ENCODE measurements around the gene IQCH.
"Not testable (repeated sequence)": the region's sequence is repeated elsewhere in the genome, so short reads cannot be mapped to it uniquely, and the experiment has no call there.

Gene IQCH

DNA sequence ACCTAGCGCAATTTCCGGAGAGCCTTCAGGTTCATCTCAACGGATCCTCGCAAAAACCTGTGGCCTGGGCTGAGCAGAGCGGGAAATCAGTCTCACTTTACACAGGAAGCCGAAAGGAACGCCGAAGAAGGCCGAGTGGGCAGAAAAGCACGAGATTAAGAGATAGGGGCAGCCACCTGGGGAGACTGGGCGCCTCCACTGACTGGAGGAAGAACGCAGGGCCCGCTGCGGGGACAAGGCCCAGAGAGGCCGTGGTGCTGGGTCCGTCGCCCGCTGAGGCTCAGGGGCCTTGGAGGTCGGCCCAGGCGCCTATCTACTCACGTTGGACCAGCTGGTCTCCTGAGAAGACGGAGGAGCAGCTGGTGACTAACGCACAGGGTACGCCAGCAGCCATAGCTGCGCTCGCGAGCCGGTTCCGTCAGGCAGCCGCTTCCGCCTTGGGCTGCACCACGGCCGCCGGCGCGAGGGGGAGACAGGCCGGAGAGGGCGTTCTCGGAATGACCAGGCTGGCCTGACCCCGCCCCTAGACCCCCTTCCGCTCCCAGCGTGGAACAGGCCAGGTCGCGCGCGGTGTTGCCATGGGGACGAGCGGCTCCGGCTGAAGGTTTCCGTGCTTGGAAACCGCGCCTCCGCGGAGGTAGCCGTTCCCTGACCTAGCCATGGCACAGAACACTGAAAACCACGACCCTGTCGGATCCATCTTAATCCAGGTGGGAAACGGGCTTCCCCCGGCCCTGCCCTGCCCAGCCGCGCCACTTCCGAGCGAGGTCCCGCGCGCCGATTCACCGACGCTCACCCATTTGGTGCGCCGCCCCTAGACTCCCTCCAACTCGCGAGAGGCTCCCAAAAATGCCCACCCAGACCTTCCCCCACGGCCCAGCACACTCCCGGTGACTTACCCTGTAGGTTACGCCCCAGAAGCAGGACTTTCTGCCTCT lies at the start of gene IQCH, which contains the start of gene AAGAB:
Gene IQCH, plus strand, starts transcription at position 549 of the 938 bp plus-strand sequence. Its CDS starts 111 bp downstream, at position 660.
Gene AAGAB, minus strand, starts transcription at position 424 of the 938 bp plus-strand sequence. Its CDS starts 30 bp downstream, at position 394.
- peak; percentile 97 for DNase-seq

DNA sequence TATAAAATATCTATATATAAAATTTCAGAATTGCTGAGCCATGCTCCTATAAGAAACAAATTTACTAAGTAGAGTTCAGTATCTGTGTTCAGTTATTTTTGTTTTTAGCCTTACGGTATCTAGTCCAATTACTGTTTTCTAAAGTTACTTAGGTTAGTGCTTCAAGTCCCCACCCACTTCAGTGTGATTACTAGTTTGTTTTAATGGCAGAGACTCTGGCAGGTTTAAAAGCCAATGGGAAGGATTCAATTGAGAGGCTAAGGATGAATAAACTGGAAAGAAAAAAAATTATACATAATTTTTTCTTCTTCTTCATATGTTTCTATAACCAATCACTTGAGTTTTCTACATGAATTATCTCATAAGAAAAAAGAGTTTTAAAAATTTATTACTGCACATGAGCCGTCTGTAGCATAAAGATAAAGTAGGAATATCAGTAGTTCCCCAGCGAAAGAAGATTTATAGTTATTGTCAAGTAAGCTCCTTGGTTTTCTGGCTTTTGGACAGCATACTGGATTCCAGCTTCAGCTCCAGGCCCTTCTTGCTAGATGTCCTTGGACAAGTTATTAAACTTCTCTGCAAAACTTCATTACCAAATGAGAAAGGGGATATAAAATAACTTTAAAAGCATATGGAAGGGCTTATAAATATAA lies 46.9 kb upstream of the IQCH start:
- DNase-seq, result peak; percentile 23

DNA sequence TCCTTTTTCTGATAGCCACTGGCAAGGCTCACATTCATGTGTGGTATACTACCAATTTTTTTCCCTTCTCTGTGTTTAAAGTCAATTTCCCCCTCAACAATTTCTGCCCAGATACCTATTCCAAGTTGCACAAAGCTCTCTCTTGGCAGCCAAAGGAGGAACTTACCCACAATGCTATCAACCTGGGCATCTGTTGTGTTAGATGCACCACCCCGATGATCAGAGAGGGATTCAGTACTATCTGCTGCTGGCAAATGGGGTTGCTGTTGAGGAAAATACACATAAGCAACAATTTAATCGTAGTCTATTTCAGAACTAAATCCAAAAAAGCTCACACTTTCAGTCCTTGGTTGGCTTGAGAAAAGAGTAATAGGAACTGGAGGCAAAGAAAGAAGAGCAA lies 46.2 kb upstream of the IQCH start:
- DNase-seq, result peak; percentile 34

DNA sequence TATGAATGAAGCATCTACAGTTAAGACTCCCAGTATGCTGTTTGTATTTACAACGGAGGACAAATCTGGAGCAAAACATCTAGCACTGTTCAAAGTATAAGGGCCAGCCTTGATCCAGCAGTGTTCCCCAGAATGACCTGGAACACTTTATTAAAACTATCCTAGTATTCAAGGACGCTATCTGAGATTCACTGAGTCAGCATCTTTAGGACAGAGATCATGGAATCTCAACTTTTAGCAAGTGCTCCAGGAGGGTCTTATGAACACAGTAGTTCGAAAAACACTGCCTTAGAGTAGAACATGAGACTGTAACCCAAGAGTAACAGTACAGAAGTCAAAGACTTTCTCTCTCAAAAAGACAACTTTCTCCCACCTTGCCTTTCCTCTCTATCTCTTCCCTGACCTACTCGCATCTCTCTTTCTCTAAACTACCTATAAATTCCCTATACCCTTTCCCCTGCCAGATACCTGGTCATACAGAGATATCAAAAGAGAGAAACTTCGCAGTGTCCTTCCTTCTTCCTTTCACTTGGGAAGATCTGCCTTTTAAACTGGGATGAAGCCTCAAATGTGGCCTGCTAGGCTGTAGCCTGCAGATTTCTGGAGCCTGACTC lies 43.9 kb upstream of the IQCH start:
- DNase-seq, result no peak

DNA sequence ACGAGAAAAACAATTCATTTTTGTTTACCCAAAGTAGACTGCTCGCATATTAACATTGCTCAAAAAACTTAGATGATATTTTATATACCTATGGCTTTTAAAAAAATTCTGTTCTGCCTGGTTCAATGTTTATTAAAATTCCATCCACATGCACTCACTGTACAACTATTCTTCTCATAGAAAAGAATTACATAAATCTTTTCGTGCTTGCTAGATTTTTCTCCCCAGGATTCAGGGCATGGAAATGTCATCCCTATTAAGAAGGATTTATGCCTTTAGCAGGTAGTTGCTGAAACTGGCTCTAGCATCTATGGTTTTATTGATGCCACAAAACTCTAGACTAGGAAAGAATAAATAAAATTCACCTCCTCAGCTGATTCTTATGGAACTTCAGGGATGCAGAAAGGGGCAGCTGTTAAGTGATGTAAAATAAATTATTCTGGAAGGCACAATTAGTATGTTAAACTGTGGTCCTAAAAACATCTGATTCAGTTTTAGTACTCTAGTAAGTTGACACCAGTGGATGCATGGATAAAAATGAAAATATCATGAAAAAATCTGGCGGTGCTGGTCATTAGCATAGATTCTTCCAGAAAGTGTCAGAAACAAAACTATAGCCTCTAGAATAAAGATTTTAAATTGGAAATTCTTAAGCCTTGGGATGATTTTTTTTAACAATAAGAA lies 41.8 kb upstream of the IQCH start:
- no peak for DNase-seq

DNA sequence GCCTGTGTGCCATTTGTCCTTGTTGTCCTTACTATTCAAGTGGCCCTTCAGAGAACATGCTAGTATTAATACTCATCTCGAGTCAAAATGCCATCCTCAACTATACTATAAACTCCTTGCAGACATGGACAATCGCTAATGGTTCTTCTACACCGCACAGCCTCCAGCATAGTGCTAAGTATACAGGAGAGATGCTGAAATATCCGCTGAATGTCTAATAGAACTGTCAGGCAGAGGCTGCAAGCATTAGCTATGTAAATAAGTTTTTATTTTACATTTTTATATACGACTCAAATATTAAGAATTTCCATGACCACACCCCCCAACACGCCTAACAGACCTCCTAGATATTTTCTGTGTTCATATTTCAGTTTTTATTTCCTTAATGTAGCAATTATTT lies 39.5 kb upstream of the IQCH start:
- no peak for DNase-seq

DNA sequence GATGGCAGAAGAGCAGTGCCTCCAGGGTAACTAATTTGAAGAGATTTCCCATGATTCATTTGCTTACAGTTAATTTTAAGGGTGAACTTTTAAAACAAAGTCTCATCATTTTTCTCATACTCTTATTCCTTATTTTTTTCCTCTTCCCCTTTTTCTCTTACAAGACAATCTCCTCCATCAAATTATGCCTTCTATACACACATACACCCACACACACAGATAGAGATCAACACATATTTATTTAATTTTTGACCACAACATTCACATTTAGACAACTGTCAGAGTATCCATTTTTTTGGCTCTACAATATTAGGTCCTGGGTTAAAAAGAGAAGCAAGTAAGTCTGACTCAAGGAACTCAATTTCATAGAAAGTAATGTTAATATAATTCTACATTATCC lies 37.7 kb upstream of the IQCH start:
- peak; percentile 15 for DNase-seq

DNA sequence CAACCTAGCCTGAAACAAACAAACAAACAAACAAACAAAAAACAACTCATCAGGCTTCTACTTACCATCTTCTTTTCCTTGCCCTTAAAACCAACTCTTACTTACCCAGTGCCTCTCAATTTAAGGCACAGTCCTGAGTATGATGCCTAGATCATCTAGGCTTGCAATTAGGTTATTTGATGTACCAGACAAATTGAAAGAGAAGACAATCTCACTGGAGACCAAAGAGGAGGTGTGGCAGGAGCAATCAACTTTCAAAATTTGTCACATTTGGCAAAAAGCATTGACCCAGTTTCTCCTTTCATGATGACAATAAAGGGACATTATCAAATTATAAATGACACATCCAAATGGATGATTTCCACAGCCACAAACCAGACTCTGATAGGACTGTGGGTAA lies 36.2 kb upstream of the IQCH start:
- DNase-seq, result no peak

DNA sequence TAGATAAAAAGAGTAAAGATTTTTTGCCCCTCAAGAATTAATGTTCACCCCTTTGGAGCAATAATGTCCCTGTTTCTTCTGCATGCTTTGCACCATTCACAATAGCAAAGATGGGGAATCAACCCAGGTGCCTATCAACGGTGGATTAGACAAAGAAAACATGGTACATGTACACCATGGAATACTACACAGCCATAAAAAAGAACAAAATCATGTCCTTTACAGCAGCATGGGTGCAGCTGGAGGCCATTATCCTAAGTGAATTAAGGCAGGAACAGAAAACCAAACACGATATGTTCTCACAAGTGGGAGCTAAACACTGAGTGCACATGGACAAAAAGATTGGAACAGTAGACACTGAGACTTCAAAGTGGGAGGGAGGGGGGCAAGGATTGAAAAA lies 35.3 kb upstream of the IQCH start:
- DNase-seq, result no peak

DNA sequence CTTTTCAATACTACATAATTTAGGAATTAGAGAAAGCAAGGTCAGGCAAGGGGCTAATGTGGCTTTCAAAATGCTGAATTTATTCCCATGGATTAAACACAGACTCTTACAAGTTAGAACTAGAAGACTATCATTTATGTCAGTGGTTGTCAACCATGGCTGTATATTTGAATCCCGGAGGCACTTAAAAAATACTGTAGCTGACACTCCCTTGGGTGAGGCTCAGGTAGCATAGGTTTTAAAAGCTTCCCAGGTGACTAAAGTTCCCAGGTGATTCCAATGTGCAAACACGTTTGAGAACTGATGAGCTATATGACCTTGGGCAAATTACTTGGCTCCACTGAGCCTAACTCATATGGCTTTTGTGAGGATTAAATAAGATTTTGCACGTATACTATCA lies 29.7 kb upstream of the IQCH start:
- no peak for DNase-seq

DNA sequence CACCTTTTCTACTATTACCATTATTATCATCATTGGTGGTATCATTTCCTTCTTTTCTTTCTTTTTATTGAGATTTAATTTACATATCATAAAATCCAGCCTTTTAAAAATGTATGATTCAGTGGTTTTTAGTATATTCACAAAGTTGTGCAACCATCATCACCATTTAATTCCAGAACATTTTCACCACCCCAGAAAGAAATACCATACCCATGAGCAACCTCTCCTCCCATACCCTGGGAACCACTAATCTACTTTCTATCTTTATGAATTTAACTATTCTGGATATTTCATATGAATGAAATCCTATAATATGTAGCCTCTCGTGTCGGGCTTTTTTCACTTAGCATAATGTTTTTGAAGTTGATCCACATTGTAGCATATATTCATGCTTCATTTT lies 29.2 kb upstream of the IQCH start:
- DNase-seq, result no peak

DNA sequence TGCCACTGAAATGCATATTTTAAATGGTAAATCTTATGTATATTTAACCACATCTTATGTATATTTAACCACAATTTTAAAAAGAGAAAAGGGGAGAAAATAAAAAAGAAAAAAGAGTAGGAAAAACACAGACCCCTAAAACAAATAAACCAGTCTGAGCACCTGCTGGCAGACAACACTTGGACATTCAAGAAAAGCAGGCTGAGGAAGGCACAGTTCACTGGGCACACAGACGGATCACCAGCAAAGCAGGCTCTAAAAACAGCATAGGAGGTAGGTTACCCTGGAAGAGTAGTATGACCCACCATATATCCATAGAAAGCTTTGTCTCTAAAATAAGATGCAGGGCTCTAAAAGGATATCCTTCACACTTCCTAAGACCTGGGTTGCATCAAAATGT lies 27.2 kb upstream of the IQCH start:
- DNase-seq, result no peak

DNA sequence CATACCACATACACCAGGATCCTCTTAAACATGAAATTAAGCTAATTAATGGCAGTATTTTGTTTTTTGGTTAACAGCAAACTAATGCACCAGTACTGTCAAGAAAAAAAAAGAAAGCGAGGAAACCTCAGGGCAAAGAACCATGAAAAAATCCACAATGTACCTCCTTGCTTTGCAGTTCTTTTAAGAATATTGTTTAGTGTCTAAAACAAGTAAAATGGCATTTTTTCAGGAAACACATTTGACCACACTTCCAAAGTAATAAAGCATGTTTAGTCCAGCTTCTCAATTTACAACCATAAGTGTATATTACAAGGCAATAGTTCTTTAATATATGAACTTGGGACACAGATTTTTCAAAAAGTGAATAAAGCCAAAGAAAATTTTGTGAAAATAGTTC lies 26.7 kb upstream of the IQCH start:
- DNase-seq, result no peak

DNA sequence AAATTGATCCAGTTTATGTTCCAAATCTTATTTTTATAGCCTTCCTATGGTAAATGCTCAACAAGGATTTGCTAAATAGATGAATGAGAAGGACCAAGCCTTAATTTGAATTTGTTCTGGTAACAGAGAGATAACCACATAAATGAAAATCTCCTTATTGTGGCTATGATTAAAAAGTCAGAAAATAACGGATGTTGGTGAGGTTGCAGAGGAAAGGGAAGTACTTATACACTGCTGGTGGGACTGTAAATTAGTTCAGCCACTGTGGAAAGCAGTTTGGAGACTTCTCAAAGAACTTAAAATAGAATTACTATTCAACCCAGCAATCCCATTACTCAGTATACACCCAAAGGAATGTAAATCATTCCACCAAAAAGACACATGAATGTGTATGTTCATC lies 26.3 kb upstream of the IQCH start:
- DNase-seq, result peak; percentile 13

DNA sequence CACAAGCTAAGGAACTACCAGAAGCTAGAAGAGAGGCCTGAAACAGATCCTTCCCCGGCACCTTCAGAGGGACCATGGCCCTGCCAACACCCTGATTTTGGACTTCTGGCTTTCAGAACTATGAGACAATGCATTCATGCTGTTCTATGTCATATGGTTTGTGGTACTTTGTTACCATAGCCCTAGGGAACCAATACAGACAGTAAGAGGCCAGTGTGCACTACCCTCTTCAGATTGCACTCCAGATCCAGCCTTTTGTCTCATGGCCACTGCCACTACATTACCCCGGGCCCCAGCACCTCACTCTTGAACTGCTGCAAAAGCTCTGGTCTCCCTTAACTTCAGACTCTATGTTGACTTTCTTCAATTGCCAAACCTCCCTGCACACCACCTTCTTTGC lies 24.1 kb upstream of the IQCH start:
- no peak for DNase-seq

DNA sequence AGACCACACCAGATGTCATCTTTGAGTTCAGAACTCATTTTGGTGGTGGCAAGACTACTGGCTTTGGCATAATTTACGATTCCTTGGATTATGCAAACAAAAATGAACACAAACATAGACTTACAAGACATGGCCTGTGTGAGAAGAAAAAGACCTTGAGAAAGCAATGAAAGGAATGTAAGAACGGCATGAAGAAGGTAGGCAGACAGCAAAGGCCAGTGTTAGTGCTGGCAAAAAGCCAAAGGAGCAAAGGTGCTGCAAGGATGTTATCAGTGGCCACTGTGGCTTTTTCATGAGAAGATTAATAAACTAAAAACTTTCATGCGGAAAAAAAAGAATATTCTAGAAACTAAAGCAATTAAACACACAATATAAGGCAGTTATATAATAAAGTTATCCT lies 22.0 kb upstream of the IQCH start:
- no peak for DNase-seq

DNA sequence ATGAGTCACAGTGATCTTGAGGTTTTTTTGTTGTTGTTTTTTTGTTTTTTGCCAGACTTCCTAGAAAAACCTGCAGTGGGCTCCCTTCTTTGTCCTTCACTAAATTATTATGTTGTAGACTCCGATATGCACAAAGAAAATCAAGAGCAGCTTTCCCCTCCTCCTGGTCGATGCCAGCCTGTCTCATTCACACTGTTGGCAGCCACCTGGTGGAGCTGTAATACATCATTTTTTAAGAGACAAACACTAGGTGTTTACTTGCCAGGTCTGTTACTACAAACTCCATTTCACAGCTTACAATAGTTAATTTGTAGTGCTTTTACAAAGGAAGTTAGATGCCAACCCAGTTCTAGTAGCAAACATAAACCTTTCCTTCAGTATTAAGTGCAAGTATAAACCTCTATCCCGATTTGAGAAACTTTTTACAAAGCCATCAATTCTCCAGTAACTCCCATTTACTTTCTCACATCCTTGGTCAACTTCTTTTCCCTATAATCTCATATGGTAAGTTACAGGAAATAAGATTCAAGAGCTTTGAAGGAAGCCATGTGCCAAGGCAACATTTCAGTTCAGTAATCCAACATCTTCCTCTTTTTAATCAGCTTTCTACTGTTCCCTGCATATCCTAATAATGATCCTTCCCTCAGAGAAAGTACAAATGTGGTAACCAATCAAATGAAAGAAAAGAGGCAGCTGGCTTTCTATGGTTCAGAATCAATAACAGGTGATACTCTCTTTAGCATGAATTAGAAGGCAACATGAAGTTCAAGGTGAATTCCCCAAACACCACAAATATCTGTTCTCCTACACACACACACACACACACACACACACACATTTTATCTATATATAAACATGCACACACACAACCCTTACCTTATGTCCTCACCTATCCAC lies 14.1 kb upstream of the IQCH start:
- DNase-seq, result peak; percentile 47

DNA sequence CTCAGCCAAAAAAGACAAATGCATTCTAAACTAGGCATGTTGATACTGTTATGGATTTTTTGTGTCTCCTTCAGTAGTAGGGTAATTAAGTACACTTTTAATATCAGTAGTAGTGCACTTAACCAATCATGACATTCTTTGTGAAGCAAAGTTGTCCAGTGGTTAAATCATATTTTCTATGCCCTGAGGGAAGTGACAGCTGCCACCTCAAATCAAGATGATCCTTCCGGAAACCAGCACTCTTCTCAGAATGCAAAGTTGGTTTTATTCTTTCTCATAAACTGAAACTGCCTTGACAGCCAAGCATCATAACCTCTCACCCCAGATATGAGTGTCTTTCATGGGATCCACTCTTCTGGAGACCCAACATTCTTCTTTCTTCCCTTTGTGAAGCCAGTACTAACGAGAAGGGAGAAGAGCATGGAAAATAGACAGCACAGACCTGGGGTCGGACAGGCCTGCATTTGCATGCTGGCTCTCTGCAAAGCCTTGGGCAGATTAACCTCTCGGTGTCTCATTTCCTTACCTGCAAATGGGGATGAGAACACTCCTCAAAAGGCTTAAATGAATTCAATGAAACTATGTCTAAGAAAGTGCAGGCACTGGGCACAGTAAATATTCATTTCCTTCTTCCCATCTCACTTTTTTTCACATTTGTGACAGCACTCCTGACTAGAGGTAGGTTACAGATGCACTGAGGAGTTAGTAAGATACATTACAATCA lies 13.3 kb upstream of the IQCH start:
- DNase-seq, result peak; percentile 25

DNA sequence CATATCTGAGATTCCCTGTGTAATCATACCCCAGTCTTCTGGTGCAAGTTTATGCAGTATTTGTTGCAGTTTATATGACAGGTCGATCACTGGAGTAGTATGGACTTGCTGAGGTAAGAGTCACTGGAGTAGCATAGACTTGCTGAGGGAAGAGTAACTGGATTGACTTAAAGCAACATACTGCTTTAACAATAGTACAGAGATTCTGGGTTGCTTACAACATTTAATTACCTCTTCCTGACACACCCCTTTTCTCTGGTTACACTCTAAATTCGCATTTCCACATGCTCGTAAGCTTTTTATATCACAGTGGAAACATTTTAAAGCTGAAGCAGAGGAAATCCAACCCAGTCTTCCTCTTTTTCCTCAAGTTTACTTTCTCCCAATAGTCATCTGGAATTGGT lies 11.9 kb upstream of the IQCH start:
- DNase-seq, result no peak

DNA sequence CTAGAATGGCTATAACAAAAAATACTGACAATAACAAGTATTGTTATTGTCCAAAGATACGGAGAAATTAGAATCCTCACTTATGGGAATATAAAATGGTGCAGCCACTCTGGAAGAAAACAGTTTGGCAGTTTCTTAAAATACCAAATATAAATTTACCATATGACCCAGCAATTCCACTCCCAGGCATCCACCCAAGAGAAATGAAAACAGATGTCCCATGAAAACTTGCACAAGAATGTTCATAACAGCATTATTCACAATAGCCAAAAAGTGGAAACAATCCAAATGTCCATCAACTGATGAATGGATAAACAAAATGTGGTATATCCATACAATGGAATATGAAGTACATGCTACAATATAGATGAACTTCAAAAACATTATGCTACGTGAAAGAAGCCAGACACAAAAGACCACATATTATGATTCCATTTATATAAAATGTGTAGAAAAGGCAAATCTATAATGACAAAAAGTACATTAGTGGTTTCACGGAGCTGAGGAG lies 9.6 kb upstream of the IQCH start:
- no peak for DNase-seq

DNA sequence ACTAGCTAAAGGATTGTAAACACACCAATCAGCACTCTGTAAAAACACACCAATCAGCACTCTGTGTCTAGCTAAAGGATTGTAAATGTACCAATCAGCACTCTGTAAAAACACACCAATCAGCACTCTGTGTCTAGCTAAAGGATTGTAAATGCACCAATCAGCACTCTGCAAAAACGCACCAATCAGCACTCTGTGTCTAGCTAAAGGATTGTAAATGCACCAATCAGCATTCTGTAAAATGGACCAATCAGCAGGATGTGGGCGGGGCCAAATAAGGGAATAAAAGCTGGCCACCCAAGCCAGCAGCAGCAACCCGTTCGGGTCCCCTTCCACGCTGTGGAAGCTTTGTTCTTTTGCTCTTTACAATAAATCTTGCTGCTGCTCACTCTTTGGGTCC lies 8.0 kb upstream of the IQCH start:
- DNase-seq, result not testable (repeated sequence)
